Skeletal muscle satellite cell (primary cell): Measurements from ENCODE around the gene NFIB.
A peak's percentile ranks its signal among the peaks of the same experiment; 100 is the strongest.

Source experiments
- H3K27me3 ChIP-seq: 2 replicates; pipeline ENCODE4 v1.7.0; 2013; ENCODE audit warnings: low read length; ENCODE audit not compliant: control insufficient read depth, insufficient read depth
- H3K36me3 ChIP-seq: 2 replicates; pipeline ENCODE4 v1.7.0; 2013; ENCODE audit warnings: mild to moderate bottlenecking, control low read depth, low read length; ENCODE audit not compliant: insufficient read depth
- H3K4me1 ChIP-seq: 2 replicates; pipeline ENCODE4 v1.7.0; 2013; ENCODE audit warnings: low read length; ENCODE audit not compliant: control insufficient read depth, insufficient read depth
- H3K4me2 ChIP-seq: 2 replicates; pipeline ENCODE4 v1.7.0; 2013; ENCODE audit warnings: mild to moderate bottlenecking, low read length
- H3K4me3 ChIP-seq: 2 replicates; pipeline ENCODE4 v1.7.0; 2013; ENCODE audit warnings: low read length
- H3K9ac ChIP-seq: 2 replicates; pipeline ENCODE4 v1.7.0; 2013; ENCODE audit warnings: mild to moderate bottlenecking, low read depth, low read length, moderate library complexity
- H3K9me3 ChIP-seq: replicated peaks from 2 replicates; pipeline ENCODE4 v1.7.0; 2013; ENCODE audit warnings: mild to moderate bottlenecking, control low read depth, low read length

Gene NFIB

DNA sequence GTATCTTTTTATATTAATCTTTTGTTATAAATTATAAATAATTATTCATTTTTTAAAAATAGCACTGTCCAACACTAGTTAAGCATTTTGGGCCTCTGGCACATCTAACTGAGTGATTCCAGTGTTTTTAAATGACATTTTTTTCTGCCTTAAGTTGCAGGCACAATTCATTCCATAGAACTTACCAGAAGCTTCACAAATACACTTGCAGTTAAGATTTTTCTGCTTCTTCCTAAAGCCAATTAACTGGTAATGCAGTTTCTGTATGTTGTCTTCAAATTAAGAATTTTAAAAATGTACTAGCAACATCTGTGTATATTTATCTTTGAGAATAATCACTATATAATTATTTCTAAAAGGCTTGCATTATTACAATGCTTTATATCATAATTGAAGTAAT lies 11.2 kb upstream of the NFIB start:
- H3K27me3 ChIP-seq = peaks cover 6% of the 10 kb centered on the region
- H3K9ac ChIP-seq = no peak overlapping the region
- H3K4me1 ChIP-seq = peaks cover 30% of the 10 kb centered on the region
- no peak overlapping the region for H3K4me3 ChIP-seq
- no peaks in the 10 kb centered on the region for H3K9me3 ChIP-seq
- H3K4me2 ChIP-seq = no peak overlapping the region
- H3K36me3 ChIP-seq = no peaks in the 10 kb centered on the region

DNA sequence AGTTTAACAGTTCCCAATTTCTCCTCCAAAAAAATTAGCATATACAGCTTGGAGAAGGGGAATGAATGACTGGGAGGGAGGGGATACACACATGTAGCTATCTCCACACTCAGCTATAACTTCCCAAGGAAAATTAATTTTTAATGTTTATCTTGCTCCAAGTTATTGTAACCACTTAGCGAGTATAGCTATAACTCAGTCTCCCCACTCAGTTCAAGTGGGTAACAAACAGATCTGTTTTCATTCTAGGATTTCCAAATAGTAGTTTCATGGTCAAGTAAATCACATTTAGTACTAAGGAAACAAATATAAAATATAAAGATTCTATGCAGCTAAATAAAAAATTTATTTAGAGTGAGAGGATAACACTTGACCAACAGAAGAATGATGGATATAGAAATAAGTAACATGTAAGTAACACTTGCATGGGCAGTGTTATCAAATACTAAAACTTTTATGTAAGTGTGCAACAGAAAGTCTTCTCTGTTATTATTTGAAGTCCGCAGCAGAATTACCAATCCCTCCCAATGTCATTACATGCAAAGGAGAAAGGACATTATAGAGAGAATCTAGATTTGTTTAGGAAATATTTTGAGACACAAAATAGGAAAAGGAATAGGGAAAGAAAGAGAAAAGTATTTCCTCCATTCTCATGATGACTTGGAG lies 10.2 kb upstream of the NFIB start:
- Histone ChIP-seq H3K9ac (no peak overlapping the region), H3K27me3 (peaks cover 6% of the 10 kb centered on the region), H3K4me3 (no peak overlapping the region), H3K4me1 (peaks cover 37% of the 10 kb centered on the region), H3K4me2 (no peak overlapping the region), H3K9me3 (no peaks in the 10 kb centered on the region), H3K36me3 (no peaks in the 10 kb centered on the region)

DNA sequence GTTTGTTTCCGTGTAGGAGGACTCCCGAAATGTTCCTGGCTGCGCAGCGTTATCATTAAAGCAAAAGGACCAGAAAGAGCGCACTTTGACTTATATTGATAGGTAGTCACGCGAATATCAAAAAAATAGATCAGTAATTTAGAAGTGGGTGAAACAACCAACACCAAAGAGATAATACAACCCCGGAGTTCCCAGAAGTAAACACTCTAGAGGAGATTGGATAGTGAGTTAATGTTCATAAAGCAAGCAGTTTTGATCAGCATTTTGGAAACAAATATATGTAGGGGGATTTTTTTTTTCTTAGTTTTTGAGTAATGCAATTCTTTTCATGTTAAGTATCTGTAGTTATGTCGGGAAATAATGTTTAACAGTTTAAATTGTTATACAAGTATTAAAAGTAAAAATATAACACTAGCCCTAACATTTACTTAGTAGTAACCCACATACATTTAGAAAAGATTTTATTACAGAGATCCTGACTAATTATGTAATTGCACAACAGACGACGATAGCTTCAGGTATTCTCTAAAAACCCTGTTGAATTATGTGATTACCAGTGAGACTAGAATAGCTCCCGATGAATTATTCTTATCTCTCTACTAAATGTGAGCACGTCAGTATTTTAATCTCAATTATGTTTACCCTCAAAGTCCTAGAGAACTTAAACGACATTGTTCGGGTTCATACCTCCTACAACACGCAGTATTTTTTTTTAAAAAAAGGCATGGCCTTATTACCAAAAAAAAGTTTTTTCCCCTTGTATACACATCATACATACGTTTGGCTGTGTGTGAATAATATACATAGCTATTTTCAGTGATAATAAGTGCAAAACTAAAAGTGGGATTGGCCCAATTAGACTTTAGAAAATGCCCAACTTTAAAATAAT lies 9.4 kb upstream of the NFIB start:
- Histone ChIP-seq H3K9ac (peak overlapping the region; percentile 76), H3K27me3 (peaks cover 6% of the 10 kb centered on the region)

DNA sequence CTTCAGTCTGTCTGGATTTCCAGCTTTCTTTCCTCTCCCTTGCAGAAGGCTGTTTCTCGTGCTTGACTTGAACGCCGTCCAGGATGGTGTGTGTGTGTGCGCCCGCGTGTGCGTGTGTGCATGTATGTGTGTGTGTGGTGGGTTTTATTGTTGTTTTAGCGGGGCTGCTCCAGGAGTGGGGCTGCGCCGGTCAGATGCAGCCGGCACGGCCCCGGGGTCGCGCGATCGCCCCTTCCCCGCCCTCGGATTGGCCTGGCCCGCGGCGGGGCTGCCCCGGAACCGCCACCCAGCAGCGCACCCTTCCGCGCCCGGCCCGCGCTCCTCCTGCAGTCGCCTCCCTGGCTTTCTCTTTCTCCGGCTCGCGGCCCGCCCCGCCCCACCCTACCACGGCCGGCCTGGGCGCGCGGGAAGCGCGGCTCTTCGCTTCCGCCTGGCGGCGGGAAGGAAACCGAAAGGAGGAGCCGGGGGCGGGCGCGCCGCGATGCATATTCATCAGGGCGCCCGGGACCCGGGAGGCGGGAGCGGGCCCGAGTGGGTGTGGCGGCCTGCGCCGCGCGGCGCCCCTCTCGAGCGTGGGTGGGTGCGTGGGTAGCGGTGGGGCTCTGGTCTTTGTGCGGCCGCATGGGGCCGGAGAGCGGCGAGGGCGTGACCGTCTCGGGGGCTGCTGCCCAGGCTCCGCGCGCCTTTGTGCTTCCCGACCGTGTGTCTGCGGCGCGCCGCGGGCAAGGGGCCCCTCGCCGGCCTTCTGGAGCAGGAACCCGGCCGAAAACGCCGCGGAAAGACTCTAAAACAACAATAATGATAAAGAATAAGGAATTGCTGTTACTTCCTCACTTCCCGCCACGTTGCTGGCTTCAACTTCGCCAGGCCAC lies 8.5 kb upstream of the NFIB start:
- Histone ChIP-seq H3K36me3 (no peaks in the 10 kb centered on the region), H3K9ac (peak overlapping the region; percentile 76), H3K9me3 (no peaks in the 10 kb centered on the region), H3K4me1 (peaks cover 37% of the 10 kb centered on the region), H3K27me3 (peaks cover 6% of the 10 kb centered on the region), H3K4me2 (peak overlapping the region; percentile 90), H3K4me3 (peak overlapping the region; percentile 78)

More for the DNA sequence above, 9.4 kb upstream of the NFIB start:
- Histone ChIP-seq H3K4me2 (peak overlapping the region; percentile 90), H3K4me3 (peak overlapping the region; percentile 78), H3K9me3 (no peaks in the 10 kb centered on the region), H3K36me3 (no peaks in the 10 kb centered on the region), H3K4me1 (peaks cover 37% of the 10 kb centered on the region)

DNA sequence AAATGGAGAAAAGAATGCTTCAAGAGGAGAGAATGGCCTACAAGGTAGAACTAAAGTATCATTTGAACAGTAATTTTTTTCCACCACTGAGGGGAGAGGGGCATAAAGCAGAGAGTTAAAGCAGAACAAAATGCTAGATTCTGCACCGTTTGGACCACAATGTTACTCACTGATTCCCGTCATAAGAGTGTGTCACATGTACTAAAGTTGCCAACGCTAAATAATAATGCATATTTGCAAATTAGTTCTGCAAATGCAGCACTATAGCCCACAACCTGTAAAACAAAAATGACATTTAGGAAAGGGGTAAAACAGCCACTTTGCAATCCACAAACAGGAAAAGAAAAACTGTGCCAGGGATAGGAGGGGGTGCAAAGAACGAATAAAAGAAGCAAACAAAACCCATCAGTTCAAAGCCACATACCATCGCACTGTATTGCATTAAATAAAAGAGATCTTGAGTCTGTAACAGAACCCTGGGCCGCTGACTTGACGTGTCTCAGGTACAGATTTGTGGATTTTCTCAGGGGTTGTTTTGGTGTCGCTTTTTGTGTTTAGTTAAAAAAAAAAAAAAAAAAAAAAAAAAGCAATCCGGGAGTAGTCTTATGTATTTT lies 7.7 kb upstream of the NFIB start:
- Histone ChIP-seq H3K4me1 (peaks cover 30% of the 10 kb centered on the region), H3K4me2 (peak overlapping the region; percentile 90), H3K27me3 (peaks cover 6% of the 10 kb centered on the region), H3K9me3 (no peaks in the 10 kb centered on the region), H3K4me3 (peak overlapping the region; percentile 78), H3K36me3 (no peaks in the 10 kb centered on the region), H3K9ac (peak overlapping the region; percentile 76)

DNA sequence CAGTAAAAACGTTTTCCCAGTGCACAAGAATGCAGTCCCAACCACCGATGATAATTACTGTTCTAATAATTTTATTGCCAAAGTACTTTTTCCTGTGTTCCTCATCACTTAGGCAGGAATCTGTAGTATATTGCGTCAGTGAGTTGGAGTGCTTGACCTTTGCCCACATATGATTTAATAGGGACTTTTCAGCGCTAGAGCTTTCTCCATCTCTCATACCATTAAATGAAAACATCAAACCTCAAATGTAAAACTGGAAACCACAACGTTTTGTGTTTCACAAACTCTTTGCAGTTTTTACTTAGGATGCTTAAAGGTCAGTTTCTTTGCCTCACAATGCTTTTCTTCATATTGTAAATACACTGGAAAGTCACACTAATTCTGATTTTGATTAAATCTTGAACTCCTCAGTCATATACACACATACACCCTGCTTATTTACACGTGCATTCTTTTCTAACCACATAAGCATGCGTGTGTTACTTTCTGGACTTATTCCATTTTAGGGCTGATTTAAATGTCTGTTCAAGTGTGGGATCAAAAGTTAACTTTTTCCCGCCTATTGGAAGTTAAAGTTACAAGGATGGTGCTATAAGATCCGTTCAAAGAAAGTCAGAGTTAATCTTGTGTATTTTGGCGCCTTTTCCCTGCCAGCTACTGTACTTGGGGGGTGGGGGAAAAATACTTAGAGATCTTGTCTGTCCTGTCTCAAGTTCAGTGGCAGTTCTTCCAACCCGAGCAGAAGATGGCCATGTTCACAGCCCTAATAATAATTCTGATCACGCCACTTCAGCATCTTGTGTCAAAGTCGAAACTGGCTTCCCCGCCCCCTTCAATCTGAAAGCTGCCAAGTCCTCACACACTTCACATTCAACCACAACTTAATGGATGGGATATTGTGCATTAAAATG lies 6.6 kb upstream of the NFIB start:
- Histone ChIP-seq H3K9ac (peak overlapping the region; percentile 76), H3K27me3 (peaks cover 6% of the 10 kb centered on the region), H3K4me3 (peak overlapping the region; percentile 78)

DNA sequence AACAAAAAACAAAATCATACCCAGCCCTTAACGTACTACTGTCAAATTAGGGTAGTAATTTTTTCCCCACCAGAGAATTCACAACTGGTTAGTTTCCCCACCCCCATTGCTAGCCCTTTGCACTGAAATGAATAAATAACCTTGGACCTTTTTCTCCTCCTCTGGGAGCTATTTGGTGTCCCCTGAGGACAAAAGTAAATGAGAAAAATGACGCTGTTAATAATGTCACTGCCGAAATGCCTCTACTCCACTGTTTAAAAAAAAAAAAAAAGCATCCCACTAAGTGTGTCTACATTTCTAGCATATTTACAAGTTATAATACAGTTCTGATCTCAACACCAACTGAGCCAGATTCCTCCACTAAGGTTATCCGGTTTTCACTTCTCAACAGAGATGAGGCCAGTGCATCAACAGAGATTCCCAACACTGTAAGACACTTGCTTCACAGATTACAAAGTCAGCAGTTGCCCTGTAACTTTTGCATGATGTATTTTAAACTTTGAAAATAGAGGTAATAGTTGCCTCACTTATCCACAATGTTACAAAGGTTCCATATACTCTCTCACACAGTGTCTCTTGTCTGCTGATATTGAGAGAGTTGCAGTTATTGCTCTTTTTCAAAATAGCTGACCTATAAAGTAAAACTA lies 5.1 kb upstream of the NFIB start:
- Histone ChIP-seq H3K4me2 (no peak overlapping the region), H3K9me3 (no peaks in the 10 kb centered on the region), H3K27me3 (no peaks in the 10 kb centered on the region), H3K4me3 (no peak overlapping the region), H3K9ac (peak overlapping the region; percentile 45), H3K36me3 (no peaks in the 10 kb centered on the region), H3K4me1 (peaks cover 34% of the 10 kb centered on the region)

More for the DNA sequence above, 6.6 kb upstream of the NFIB start:
- no peaks in the 10 kb centered on the region for H3K9me3 ChIP-seq
- H3K4me2 ChIP-seq = peak overlapping the region; percentile 90
- peaks cover 34% of the 10 kb centered on the region for H3K4me1 ChIP-seq
- no peaks in the 10 kb centered on the region for H3K36me3 ChIP-seq

DNA sequence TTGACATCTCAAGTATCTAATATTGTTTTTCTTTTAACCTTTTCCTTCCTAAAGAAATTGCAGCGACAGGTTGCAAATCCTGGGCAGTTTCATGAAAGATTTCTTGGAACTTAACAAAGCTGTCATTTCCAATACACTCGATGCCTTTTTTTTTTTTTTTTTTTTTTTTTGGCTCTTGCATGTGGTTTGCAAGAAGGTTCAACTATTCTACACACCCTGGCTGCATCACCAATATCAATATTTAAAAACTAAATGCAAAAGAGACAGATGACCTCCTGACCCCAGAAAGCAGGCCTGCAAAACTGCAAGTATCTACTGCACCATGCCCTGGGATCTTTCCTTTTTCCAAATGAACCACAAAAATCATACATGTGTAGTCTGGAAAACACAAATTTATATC lies 4.4 kb upstream of the NFIB start:
- Histone ChIP-seq H3K27me3 (no peaks in the 10 kb centered on the region), H3K9me3 (no peaks in the 10 kb centered on the region), H3K4me1 (peaks cover 33% of the 10 kb centered on the region), H3K4me3 (no peak overlapping the region), H3K9ac (no peak overlapping the region), H3K36me3 (no peaks in the 10 kb centered on the region), H3K4me2 (no peak overlapping the region)

DNA sequence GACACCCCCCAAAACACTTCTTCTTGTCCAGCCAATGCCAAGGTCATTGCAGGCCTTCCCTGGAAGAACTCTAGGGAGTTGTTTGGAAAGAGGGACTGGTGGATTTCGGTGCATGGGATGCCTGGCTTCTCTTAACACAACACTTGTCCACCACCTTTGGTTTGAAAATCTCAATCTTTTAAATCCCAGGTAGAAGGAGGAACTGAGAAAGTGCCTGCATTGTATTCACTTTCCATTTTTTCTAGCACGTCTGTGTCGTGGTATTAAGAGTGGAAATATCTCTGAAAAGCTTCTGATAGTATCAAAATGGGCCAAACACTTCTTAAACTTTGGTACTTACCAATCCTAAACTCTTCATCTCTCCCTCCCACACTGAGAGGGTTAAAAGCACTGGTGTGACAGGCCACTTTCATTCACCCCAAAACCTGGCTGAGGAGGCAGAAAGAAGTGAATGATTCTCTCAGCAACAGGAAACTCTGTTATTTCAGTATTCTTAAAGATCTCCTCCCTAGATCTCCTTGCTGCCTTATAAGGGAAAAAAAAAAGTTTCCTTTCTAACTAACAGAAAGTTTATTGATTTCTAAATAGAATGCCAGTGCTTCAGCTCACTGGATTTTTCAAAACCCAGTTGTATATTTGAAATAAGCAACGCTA lies 3.9 kb upstream of the NFIB start:
- peaks cover 28% of the 10 kb centered on the region for H3K4me1 ChIP-seq
- H3K4me3 ChIP-seq = no peak overlapping the region
- no peaks in the 10 kb centered on the region for H3K36me3 ChIP-seq
- H3K4me2 ChIP-seq = no peak overlapping the region
- no peaks in the 10 kb centered on the region for H3K9me3 ChIP-seq
- no peaks in the 10 kb centered on the region for H3K27me3 ChIP-seq
- no peak overlapping the region for H3K9ac ChIP-seq
